Prostate gland (tissue), 2 donors: ENCODE data around the gene SCFD2. TPM values are rescaled to one million over a fixed set of nuclear protein-coding genes. Genes with fewer than 3 reads are reported as not detected.

Experiments
- DNase-seq: peaks from one replicate; pipeline ENCODE4 v3.0.0-alpha.2; 2019; ENCODE audit warnings: low spot score
- H3K27ac ChIP-seq, 2 donors: fragments of 200-600 bp; sonication (generic); 2 replicates each; pipeline ENCODE4 v1.5.1; 2017 to 2019
- H3K27me3 ChIP-seq: fragments of 200-600 bp; sonication (generic); replicated peaks from 2 replicates; pipeline ENCODE4 v1.5.1; 2019; ENCODE audit not compliant: insufficient read depth
- H3K36me3 ChIP-seq, 2 donors: fragments of 200-600 bp; sonication (generic); 1 replicate in 1 of 2; 2 replicates in 1 of 2; pipeline versions ENCODE4 v1.5.1 to v1.8.1; 2017 to 2019
- H3K4me1 ChIP-seq: fragments of 200-600 bp; sonication (generic); replicated peaks from 2 replicates; pipeline ENCODE4 v1.5.1; 2019
- H3K4me3 ChIP-seq, 2 donors: fragments of 200-600 bp; sonication (generic); 2 replicates each; pipeline ENCODE4 v1.5.1; 2017 to 2019
- H3K9me3 ChIP-seq: fragments of 200-600 bp; sonication (generic); 2 replicates; pipeline ENCODE4 v1.5.1; 2017
- CTCF ChIP-seq, 4 experiments: fragments of 200-600 bp in 2 of 4; fragments of 450-650 bp in 2 of 4; sonication (generic) in 2 of 4; IDR thresholded peaks; 1 replicate in 3 of 4; 2 replicates in 1 of 4; pipeline ENCODE4 v1.5.1; 2016 to 2019; ENCODE audit warnings: antibody characterized with exemption in 4 of 4, mild to moderate bottlenecking in 2 of 4, moderate library complexity in 2 of 4
- POLR2A ChIP-seq: fragments of 450-650 bp; IDR thresholded peaks from one replicate; pipeline ENCODE4 v1.6.1; 2016; ENCODE audit warnings: antibody characterized with exemption, mild to moderate bottlenecking
- POLR2AphosphoS5 ChIP-seq: sonication (generic); formaldehyde crosslinking; IDR thresholded peaks from one replicate; pipeline ENCODE4 v1.6.1; 2017; ENCODE audit warnings: antibody characterized with exemption
- WGBS: methylation state at CpG from one replicate; pipeline ENCODE4 v1.1.5; 2018; 5-methylcytosine and 5-hydroxymethylcytosine counted together
- intact Hi-C: fragments of 100-400 bp; cut with DNase I; formaldehyde crosslinking; loops from one replicate; pipeline ENCODE4 v1.14.2; 2022
- total RNA-seq, 2 donors: library from RNA; depleted of rRNA; stranded (reverse); fragments of >200 nt; gene quantifications; one replicate each; pipeline ENCODE4 v1.1.0, GENCODE V29; 2016

SCFD2 gene
- total RNA-seq, 2 donors from 2014 or later = 10.7 to 21.1 TPM

GRCh38 chr4:53120778-53121177 lies 245.1 kb downstream of the SCFD2 start:
- intact Hi-C loops = no loop called here
- no peak overlapping the region for H3K27ac ChIP-seq
- TF ChIP-seq POLR2A (no peak), POLR2AphosphoS5 (no peak), CTCF (IDR thresholded peaks at IDR 0.05) (no peak)
- H3K4me3 ChIP-seq = no peak overlapping the region
- H3K4me1 ChIP-seq = no peaks in the 10 kb centered on the region
- H3K9me3 ChIP-seq = no peaks in the 10 kb centered on the region
- H3K27me3 ChIP-seq = no peaks in the 10 kb centered on the region
- 78% methylated on average over 6 of the region's 6 CpGs for WGBS
- no peak for DNase-seq
- no peaks in the 10 kb centered on the region for H3K36me3 ChIP-seq

GRCh38 chr4:53119680-53120079 lies 246.2 kb downstream of the SCFD2 start:
- TF ChIP-seq POLR2A = no peak
- TF ChIP-seq CTCF (IDR thresholded peaks at IDR 0.05) = no peak
- TF ChIP-seq POLR2AphosphoS5 = no peak
- intact Hi-C loops = no loop called here
- Histone ChIP-seq H3K36me3 (no peaks in the 10 kb centered on the region), H3K4me1 (no peaks in the 10 kb centered on the region), H3K9me3 (no peaks in the 10 kb centered on the region), H3K27me3 (no peaks in the 10 kb centered on the region), H3K4me3 (no peak overlapping the region), H3K27ac (no peak overlapping the region)
- DNase-seq = no peak

GRCh38 chr4:53118676-53119075 lies 247.2 kb downstream of the SCFD2 start:
- Histone ChIP-seq H3K4me1 (no peaks in the 10 kb centered on the region), H3K36me3 (no peaks in the 10 kb centered on the region), H3K27me3 (no peaks in the 10 kb centered on the region), H3K9me3 (no peaks in the 10 kb centered on the region), H3K4me3 (no peak overlapping the region), H3K27ac (no peak overlapping the region)
- intact Hi-C loops = no loop called here
- TF ChIP-seq POLR2A (no peak), POLR2AphosphoS5 (no peak), CTCF (IDR thresholded peaks at IDR 0.05) (no peak)
- 50% methylated on average over 3 of the region's 3 CpGs for WGBS
- no peak for DNase-seq

- no peak for DNase-seq
- intact Hi-C loops = no loop called here
- 77% methylated on average over 1 of the region's 1 CpG for WGBS
Observed at GRCh38 chr4:53116954-53117353, 248.9 kb downstream of the SCFD2 start.

GRCh38 chr4:53113431-53114225 lies 252.2 kb downstream of the SCFD2 start:
- Histone ChIP-seq H3K36me3 (no peaks in the 10 kb centered on the region), H3K4me1 (no peaks in the 10 kb centered on the region), H3K4me3 (no peak overlapping the region), H3K9me3 (no peaks in the 10 kb centered on the region), H3K27me3 (no peaks in the 10 kb centered on the region), H3K27ac (no peak overlapping the region)
- DNase-seq = no peak
- intact Hi-C loops = no loop called here
- WGBS = 92% methylated on average over 2 of the region's 2 CpGs
- TF ChIP-seq CTCF (IDR thresholded peaks at IDR 0.05) (no peak), POLR2A (no peak), POLR2AphosphoS5 (no peak)

More at GRCh38 chr4:53116954-53117353, 248.9 kb downstream of the SCFD2 start:
- Histone ChIP-seq H3K27me3 (no peaks in the 10 kb centered on the region), H3K36me3 (no peaks in the 10 kb centered on the region), H3K27ac (no peak overlapping the region), H3K9me3 (no peaks in the 10 kb centered on the region), H3K4me1 (no peaks in the 10 kb centered on the region), H3K4me3 (no peak overlapping the region)
- TF ChIP-seq POLR2AphosphoS5 = no peak
